Astrocyte (in vitro differentiated cells and primary cell): ENCODE measurements around the gene ARHGAP4.

Source experiments
- CTCF ChIP-seq: IDR thresholded peaks from 2 replicates; pipeline ENCODE4 v1.5.1; 2011; ENCODE audit warnings: low read depth, mild to moderate bottlenecking, inconsistent platforms, low read length, moderate library complexity; ENCODE audit not compliant: insufficient read depth
- EZH2 ChIP-seq: IDR thresholded peaks from 2 replicates; pipeline ENCODE4 v1.6.1; 2012; ENCODE audit warnings: mild to moderate bottlenecking, low read length, inconsistent platforms; ENCODE audit not compliant: insufficient read depth

GRCh38 chrX:153865685-153866084, 60.4 kb downstream of the ARHGAP4 start:
- no peak for TF ChIP-seq CTCF
- TF ChIP-seq EZH2 = no peak
